ENCODE results near the gene VSIR. TPM values are rescaled to one million over a fixed set of nuclear protein-coding genes. Genes with fewer than 3 reads are reported as not detected.

Gene VSIR
- total RNA-seq, 1 donor from 2014 or later = not detected

DNA sequence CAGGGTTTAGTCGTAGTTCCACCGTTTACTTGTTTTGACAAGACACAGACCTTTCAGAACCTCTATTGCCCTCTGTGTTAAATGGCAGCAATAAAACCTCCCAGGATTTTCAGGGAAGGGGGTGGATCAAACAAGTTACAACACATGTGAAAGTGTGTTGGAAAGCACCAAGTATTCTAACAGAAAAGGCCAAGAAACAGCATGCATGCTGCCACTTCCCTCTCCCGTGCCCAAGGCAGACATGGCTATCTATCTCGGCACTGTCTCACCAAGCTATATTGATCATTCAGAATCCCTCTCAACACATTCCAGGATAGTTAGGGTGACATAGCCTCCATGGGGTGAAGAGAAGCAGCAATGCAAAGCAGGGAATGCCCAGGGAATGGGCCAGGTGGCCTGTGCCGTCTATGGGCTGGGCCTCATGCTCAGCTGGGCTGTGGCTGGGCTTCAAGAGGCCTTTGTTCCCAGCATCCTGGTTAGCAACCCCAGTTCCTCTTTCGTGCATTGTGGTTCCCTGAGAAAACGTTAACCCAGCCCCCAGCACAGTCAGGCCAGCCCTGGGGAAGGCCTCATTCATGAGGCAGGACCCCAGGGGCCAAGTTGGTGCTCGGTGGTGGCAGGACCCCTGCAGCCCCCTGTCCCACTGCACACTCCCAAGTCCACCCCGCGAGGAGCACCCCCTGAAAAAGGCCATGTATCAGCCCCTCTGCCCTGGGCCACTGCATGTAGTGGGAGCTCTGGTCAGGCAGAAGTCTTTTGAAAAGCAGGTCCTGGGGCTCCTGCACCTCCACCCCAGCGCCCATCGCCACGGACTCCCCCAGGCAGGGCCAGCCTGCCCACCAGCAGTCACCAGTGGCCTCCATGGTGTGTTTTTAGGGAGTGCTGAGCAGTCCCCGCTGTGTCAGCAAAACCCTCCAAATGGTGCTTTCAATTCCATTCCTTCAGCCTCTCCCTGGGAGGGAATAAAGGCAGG is 25.5 kb downstream of the VSIR start:
- H3K27ac Mint-ChIP-seq = peak overlapping the region; percentile 91
- DNase-seq (ENCODE audit: low spot score) = no peak

DNA sequence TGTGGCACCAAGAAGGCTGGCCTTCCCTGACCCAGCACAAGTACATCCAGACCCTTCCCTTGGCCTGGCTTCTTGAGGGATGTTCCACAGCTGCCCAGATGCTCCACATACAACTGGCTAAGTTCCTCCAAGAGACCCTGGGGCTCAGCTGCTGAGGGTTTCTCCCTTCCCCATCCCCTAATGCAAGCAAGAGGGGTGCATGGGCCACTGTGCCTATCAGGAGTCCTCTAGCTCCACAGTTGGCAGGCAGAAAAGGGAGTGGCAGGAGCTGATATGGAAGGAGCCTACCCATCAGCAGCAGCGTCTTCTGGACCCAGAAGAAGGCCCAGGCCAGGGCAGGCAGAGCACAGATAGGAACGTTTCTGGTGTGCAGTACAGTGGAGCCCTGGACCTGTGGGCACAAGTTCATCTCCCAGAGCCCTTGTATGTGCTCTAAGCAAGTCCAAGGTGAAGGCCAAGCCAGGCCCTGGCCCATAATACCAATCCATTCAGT is 26.2 kb downstream of the VSIR start:
- peaks cover 7% of the 10 kb centered on the region for H3K27me3 Mint-ChIP-seq (ENCODE audit: insufficient read depth, low read depth)
- no peak overlapping the region for H3K4me3 Mint-ChIP-seq
- H3K9me3 ChIP-seq (ENCODE audit: low read depth) = no peaks in the 10 kb centered on the region
- H3K27ac ChIP-seq = no peak overlapping the region
- no peaks in the 10 kb centered on the region for H3K27me3 ChIP-seq
- DNase-seq (ENCODE audit: low spot score) = no peak
- no peak overlapping the region for H3K4me3 ChIP-seq
- peaks cover 5% of the 10 kb centered on the region for H3K4me1 ChIP-seq
- H2AFZ ChIP-seq (replicated peaks) = no peak overlapping the region
- TF ChIP-seq, protein P1, sequence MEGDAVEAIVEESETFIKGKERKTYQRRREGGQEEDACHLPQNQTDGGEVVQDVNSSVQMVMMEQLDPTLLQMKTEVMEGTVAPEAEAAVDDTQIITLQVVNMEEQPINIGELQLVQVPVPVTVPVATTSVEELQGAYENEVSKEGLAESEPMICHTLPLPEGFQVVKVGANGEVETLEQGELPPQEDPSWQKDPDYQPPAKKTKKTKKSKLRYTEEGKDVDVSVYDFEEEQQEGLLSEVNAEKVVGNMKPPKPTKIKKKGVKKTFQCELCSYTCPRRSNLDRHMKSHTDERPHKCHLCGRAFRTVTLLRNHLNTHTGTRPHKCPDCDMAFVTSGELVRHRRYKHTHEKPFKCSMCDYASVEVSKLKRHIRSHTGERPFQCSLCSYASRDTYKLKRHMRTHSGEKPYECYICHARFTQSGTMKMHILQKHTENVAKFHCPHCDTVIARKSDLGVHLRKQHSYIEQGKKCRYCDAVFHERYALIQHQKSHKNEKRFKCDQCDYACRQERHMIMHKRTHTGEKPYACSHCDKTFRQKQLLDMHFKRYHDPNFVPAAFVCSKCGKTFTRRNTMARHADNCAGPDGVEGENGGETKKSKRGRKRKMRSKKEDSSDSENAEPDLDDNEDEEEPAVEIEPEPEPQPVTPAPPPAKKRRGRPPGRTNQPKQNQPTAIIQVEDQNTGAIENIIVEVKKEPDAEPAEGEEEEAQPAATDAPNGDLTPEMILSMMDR (IDR thresholded peaks at IDR 0.05) = no peak
- H3K79me2 ChIP-seq (ENCODE audit: low read depth) = no peaks in the 10 kb centered on the region
- H3K4me1 Mint-ChIP-seq = peaks cover 30% of the 10 kb centered on the region
- H3K4me2 ChIP-seq = no peak overlapping the region
- H3F3A ChIP-seq (ENCODE audit: low read depth) = no peaks in the 10 kb centered on the region
- H4K20me1 ChIP-seq (ENCODE audit: low read depth) = no peaks in the 10 kb centered on the region
- no peaks in the 10 kb centered on the region for H3K9me3 Mint-ChIP-seq
- no peaks in the 10 kb centered on the region for H3K36me3 Mint-ChIP-seq
- no peaks in the 10 kb centered on the region for H3K36me3 ChIP-seq
- H3K27ac Mint-ChIP-seq = peak overlapping the region; percentile 50
- H3K9ac ChIP-seq = no peak overlapping the region

More for the DNA sequence above, 25.5 kb downstream of the VSIR start:
- peaks cover 7% of the 10 kb centered on the region for H3K27me3 Mint-ChIP-seq (ENCODE audit: insufficient read depth, low read depth)
- TF ChIP-seq EZH2phosphoT487 (IDR thresholded peaks at IDR 0.05) (no peak), EZH2 (IDR thresholded peaks at IDR 0.05) (no peak)
- TF ChIP-seq, protein P1 (IDR thresholded peaks at IDR 0.05) = no peak
- H3K4me1 Mint-ChIP-seq = peaks cover 30% of the 10 kb centered on the region
- no peak overlapping the region for H3K4me2 ChIP-seq
- no peaks in the 10 kb centered on the region for H3K9me3 ChIP-seq (ENCODE audit: low read depth)
- H3K9me3 Mint-ChIP-seq = no peaks in the 10 kb centered on the region
- no peaks in the 10 kb centered on the region for H3K36me3 ChIP-seq
- H3K4me3 ChIP-seq = no peak overlapping the region
- no peak overlapping the region for H3K4me3 Mint-ChIP-seq
- no peaks in the 10 kb centered on the region for H3K27me3 ChIP-seq
- peak overlapping the region; percentile 58 for H2AFZ ChIP-seq (replicated peaks)
- H3K79me2 ChIP-seq (ENCODE audit: low read depth) = no peaks in the 10 kb centered on the region
- H3K36me3 Mint-ChIP-seq = no peaks in the 10 kb centered on the region
- no peaks in the 10 kb centered on the region for H4K20me1 ChIP-seq (ENCODE audit: low read depth)
- H3K4me1 ChIP-seq = peaks cover 5% of the 10 kb centered on the region
- H3F3A ChIP-seq (ENCODE audit: low read depth) = no peaks in the 10 kb centered on the region
- H3K9ac ChIP-seq = no peak overlapping the region
- no peak overlapping the region for H3K27ac ChIP-seq

DNA sequence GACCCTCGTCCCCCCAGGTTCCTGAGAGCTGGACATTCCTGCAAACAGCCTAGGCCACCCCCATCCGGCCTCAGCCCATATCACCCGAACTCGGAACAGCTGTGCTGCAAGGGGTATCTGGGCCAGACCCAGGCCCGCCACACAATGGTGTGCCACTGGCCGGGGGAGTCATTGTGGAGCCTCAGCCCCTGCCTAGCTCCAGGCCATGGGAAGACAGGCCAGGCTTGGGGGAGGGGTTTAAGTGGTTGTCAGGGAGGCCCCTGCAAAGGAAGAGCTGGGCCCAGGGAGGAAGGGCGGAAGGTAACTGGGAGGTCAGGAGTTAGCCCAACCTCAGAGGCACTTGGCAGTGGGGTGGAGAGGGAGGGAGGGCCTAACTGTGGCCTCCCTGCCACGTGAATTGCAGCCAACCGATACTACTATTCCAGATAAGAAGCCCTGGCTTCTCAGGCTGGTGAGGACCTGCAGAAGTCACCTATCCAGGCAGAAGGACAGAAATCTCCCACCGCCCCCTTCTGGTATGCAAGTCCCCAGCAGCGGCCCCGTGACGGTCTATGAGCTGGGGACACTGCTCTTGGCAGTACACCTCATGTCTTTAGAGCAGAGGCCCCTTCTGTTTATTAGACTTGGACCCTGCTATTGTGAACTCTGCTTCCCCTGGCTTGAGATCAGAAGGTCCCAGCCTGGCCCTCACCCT is 26.8 kb downstream of the VSIR start:
- Mint-ChIP-seq H3K4me3 (no peak overlapping the region), H3K36me3 (no peaks in the 10 kb centered on the region), H3K4me1 (peaks cover 30% of the 10 kb centered on the region), H3K27me3 (ENCODE audit: insufficient read depth, low read depth) (peaks cover 7% of the 10 kb centered on the region), H3K27ac (peak overlapping the region; percentile 50), H3K9me3 (no peaks in the 10 kb centered on the region)
- Histone ChIP-seq H3K9me3 (ENCODE audit: low read depth) (no peaks in the 10 kb centered on the region), H3K36me3 (no peaks in the 10 kb centered on the region), H3K27me3 (no peaks in the 10 kb centered on the region), H3K4me1 (peaks cover 5% of the 10 kb centered on the region), H3F3A (ENCODE audit: low read depth) (no peaks in the 10 kb centered on the region), H4K20me1 (ENCODE audit: low read depth) (no peaks in the 10 kb centered on the region), H3K9ac (no peak overlapping the region), H2AFZ (replicated peaks) (peak overlapping the region; percentile 85), H3K4me2 (no peak overlapping the region), H3K27ac (no peak overlapping the region), H3K79me2 (ENCODE audit: low read depth) (no peaks in the 10 kb centered on the region), H3K4me3 (no peak overlapping the region)
- TF ChIP-seq EZH2 (IDR thresholded peaks at IDR 0.05) = no peak
- TF ChIP-seq, protein P1 (IDR thresholded peaks at IDR 0.05) = peak; percentile 33
- peak; percentile 45 for DNase-seq (ENCODE audit: low spot score)

All from neural progenitor cell (in vitro differentiated cells).